Measurements from ENCODE around the gene RALA.

DNA sequence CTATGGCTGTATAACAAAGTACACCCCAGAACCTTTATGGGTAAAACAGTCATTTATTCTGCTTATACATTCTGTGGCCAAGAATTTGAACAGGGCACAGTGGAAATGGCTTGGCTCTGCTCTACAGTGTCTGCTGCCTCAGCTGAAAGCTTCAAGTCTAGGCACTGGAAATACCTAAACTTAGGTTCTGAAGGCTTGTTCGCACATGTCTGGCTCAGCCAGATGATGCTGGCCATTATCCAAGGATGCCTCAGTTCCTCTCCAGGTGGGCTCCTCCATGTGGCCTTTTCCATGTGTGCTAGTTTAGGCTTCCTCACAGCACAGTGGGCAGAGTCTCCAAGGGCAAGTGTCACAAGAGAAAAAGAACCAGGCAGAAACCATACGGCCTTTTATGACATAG lies 76.8 kb downstream of the RALA start:
- TF ChIP-seq, protein P1, sequence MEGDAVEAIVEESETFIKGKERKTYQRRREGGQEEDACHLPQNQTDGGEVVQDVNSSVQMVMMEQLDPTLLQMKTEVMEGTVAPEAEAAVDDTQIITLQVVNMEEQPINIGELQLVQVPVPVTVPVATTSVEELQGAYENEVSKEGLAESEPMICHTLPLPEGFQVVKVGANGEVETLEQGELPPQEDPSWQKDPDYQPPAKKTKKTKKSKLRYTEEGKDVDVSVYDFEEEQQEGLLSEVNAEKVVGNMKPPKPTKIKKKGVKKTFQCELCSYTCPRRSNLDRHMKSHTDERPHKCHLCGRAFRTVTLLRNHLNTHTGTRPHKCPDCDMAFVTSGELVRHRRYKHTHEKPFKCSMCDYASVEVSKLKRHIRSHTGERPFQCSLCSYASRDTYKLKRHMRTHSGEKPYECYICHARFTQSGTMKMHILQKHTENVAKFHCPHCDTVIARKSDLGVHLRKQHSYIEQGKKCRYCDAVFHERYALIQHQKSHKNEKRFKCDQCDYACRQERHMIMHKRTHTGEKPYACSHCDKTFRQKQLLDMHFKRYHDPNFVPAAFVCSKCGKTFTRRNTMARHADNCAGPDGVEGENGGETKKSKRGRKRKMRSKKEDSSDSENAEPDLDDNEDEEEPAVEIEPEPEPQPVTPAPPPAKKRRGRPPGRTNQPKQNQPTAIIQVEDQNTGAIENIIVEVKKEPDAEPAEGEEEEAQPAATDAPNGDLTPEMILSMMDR (IDR thresholded peaks at IDR 0.05) = no peak
- no peak for TF ChIP-seq POLR2A (IDR thresholded peaks at IDR 0.05)
